Epithelial cell of proximal tubule (primary cell): Measurements from ENCODE around the gene NR0B2. TPM values are rescaled to one million over a fixed set of nuclear protein-coding genes. Genes with fewer than 3 reads are reported as not detected.

ENCODE experiments used
- DNase-seq: peaks from one replicate; pipeline ENCODE4 v3.0.0-alpha.2; 2011; ENCODE audit warnings: low read depth
- H3K4me3 ChIP-seq: 2 replicates; pipeline ENCODE4 v1.5.1; 2011; ENCODE audit warnings: low read depth, mild to moderate bottlenecking, low read length
- total RNA-seq: library from RNA; depleted of rRNA; stranded (reverse); fragments of >200 nt; gene quantifications from 2 replicates; pipeline ENCODE4 v1.2.3, GENCODE V29; 2015
- TF ChIP-seq, protein P1 (sequence below): conservative IDR thresholded peaks from 2 replicates; pipeline ENCODE4 v1.5.1; 2012; ENCODE audit warnings: low read depth, mild to moderate bottlenecking, low read length

The NR0B2 gene
- total RNA-seq, 1 donor from 2014 or later: not detected

DNA sequence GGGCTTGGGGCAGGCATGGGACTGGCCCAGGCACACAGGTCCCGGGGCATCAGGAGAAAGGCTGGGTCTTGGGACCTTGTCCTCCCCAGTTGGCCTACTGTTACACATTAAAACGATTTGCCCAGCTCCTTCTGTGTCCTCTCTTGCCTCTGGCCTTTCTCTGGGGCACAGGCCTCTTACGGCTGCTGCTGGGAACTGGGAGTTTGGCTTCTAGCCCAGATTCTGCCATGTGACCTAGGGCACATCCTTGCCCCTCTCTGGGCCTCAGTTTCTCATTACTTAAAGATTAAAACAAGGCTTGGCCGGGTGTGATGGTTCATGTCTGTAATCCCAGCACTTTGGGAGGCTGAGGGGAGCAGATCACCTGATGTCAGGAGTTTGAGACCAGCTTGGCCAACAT, 32.5 kb upstream of the NR0B2 start:
- H3K4me3 ChIP-seq: no peak overlapping the region
- DNase-seq: no peak
- TF ChIP-seq, protein P1, sequence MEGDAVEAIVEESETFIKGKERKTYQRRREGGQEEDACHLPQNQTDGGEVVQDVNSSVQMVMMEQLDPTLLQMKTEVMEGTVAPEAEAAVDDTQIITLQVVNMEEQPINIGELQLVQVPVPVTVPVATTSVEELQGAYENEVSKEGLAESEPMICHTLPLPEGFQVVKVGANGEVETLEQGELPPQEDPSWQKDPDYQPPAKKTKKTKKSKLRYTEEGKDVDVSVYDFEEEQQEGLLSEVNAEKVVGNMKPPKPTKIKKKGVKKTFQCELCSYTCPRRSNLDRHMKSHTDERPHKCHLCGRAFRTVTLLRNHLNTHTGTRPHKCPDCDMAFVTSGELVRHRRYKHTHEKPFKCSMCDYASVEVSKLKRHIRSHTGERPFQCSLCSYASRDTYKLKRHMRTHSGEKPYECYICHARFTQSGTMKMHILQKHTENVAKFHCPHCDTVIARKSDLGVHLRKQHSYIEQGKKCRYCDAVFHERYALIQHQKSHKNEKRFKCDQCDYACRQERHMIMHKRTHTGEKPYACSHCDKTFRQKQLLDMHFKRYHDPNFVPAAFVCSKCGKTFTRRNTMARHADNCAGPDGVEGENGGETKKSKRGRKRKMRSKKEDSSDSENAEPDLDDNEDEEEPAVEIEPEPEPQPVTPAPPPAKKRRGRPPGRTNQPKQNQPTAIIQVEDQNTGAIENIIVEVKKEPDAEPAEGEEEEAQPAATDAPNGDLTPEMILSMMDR: no peak

DNA sequence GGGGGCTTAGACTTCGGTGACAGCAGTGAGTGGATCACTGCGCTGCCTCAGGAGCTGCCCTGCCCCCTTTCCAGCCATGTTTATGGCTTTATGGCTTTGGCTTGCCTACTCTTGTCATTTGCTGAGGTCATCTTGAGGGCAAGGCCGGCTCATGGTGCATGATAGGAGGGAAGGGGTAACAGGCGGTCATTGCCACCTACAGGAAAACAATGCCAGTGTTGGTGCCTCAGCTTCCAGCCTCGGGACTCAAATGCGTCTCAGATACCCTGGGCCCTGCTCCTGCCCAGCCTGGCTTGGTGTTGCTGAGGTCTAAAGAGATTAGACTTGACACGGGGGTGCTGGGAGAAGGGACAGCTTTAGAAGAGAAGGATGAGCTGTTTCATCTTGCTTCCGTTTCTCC, 32.0 kb upstream of the NR0B2 start:
- TF ChIP-seq, protein P1: no peak
- no peak overlapping the region for H3K4me3 ChIP-seq
- DNase-seq: no peak

DNA sequence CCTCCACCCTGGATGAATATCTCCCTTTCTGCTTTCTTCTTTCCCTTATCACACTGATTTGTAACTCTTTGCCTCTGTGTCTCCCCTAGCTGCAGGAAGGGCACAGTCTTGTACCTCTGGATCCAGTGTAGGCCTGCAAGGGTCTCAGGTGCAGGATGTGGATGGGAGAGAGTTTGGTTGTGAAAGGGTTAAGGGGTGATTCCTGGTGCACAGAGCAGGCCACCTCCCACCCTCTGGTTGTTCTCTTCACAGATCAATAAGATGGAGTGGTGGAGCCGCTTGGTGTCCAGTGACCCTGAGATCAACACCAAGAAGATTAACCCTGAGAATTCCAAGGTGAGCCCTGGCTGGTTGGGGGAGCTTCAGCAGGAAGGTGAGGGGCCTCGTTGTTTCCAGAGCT, 31.4 kb upstream of the NR0B2 start:
- no peak overlapping the region for H3K4me3 ChIP-seq

DNA sequence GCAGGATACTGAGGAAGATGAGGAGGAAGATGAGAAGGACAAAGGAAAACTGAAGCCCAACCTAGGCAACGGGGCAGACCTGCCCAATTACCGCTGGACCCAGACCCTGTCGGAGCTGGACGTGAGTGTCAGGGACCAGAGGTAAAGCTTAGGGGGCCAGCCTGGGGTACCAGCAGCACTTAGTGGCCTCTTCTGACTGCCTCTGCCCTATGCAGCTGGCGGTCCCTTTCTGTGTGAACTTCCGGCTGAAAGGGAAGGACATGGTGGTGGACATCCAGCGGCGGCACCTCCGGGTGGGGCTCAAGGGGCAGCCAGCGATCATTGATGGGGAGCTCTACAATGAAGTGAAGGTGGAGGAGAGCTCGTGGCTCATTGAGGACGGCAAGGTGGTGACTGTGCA, 28.9 kb upstream of the NR0B2 start:
- TF ChIP-seq, protein P1: no peak
- no peak overlapping the region for H3K4me3 ChIP-seq
- DNase-seq: no peak

More for the DNA sequence above, 31.4 kb upstream of the NR0B2 start:
- TF ChIP-seq, protein P1: no peak
- no peak for DNase-seq

DNA sequence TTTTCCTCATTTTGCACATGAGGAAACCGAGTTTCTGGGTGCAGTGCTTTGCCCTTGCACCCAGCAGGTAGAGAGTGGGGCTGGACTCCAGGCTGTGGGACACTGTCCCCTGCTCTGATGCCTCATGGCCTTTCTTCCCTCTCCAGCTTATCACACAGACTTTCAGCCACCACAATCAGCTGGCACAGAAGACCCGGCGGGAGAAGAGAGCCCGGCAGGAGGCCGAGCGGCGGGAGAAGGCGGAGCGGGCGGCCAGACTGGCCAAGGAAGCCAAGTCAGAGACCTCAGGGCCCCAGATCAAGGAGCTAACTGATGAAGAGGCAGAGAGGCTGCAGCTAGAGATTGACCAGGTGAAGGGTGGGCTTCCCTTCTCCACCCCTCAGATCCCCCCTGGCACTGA, 27.5 kb upstream of the NR0B2 start:
- H3K4me3 ChIP-seq: no peak overlapping the region
- no peak for DNase-seq

DNA sequence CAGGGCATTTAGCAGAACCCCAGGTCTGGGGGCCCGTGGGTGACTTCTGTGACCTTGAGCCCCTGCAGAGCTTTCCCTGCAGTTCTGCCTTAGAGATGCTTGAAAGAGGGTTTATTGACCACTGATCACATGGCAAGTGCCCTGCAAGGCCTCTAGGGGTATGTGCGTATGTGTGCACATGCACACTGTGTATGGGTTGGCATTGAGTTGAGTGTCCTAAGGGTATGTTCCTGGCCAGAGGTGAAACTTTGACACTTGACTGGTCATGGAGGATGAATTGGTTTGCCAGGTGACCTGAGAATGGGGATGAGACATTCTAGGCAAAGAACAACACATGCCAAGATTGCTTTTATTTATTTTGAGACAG, 24.9 kb upstream of the NR0B2 start:
- TF ChIP-seq, protein P1: no peak
- no peak overlapping the region for H3K4me3 ChIP-seq
- DNase-seq: no peak

More for the DNA sequence above, 27.5 kb upstream of the NR0B2 start:
- TF ChIP-seq, protein P1: no peak

DNA sequence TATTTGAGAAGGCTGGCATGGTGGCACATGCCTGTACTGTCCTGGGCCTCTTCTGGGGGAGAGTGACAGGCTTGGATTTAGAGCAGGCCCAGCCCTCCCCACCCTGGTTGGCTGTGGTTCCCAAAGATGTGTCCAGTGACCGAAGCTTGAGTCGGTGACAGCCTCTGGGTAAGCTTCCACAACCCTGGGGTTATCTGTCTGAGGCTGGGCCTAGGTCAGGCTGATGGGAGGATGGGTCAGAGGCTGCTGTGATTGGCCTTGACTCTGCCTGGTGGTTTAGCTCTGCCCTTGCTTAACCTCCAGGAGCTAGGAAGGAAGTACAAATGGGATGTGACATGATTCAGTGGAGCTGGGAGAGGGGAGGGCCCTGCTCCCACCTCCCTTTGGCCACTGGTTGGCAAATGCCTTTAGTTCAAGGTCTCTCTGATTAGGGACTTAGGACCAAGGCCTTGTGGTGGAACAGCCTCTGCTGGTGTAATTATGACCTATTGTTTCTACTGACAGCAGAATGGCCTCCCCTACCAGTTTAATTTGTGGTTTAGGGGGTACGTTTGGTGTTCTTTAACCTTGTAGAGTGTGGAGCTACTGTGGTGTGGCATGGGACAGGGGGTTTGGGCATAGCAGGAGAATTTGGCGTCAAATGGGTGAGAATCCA, 24.4 kb upstream of the NR0B2 start:
- DNase-seq: no peak
- H3K4me3 ChIP-seq: no peak overlapping the region
- TF ChIP-seq, protein P1: no peak
